ENCODE results near the gene HUS1B.

The HUS1B gene

GRCh38 chr6:610882-611281, 46.0 kb downstream of the HUS1B start:
- no peak overlapping the region for H3K4me2 ChIP-seq (ENCODE audit: low read length)
- no peak overlapping the region for H3K4me3 ChIP-seq (ENCODE audit: low read length)
- no peak for TF ChIP-seq EZH2phosphoT487 (IDR thresholded peaks at IDR 0.05; ENCODE audit: borderline replicate concordance, low read length)
- TF ChIP-seq CTCF (IDR thresholded peaks at IDR 0.05; ENCODE audit: low read depth, low read length, poor library complexity, severe bottlenecking): no peak
- no peaks in the 10 kb centered on the region for H3K79me2 ChIP-seq (ENCODE audit: control insufficient read depth, low read length)
- H3K27me3 ChIP-seq (ENCODE audit: control insufficient read depth, low read length): no peaks in the 10 kb centered on the region
- H3K4me1 ChIP-seq (ENCODE audit: control insufficient read depth, low read length): no peaks in the 10 kb centered on the region
- H3K27ac ChIP-seq (ENCODE audit: low read depth, low read length): no peak overlapping the region
- H3K9me2 ChIP-seq (replicated peaks; ENCODE audit: control insufficient read depth, low read length): no peaks in the 10 kb centered on the region
- H3K9me3 ChIP-seq (ENCODE audit: control insufficient read depth, insufficient read depth, low read length): no peaks in the 10 kb centered on the region
- H4K20me1 ChIP-seq (ENCODE audit: control insufficient read depth, insufficient read depth, low read depth, low read length): no peaks in the 10 kb centered on the region
- H3K36me3 ChIP-seq (ENCODE audit: control insufficient read depth, low read length): no peaks in the 10 kb centered on the region
- no peaks in the 10 kb centered on the region for H3F3A ChIP-seq (ENCODE audit: control insufficient read depth, insufficient read depth)

- no peaks in the 10 kb centered on the region for H3K27me3 ChIP-seq (ENCODE audit: control insufficient read depth, low read length)
- H4K20me1 ChIP-seq (ENCODE audit: control insufficient read depth, insufficient read depth, low read depth, low read length): no peaks in the 10 kb centered on the region
- TF ChIP-seq EZH2phosphoT487 (IDR thresholded peaks at IDR 0.05; ENCODE audit: borderline replicate concordance, low read length): no peak
- no peak for TF ChIP-seq CTCF (IDR thresholded peaks at IDR 0.05; ENCODE audit: low read depth, low read length, poor library complexity, severe bottlenecking)
- H3K9me3 ChIP-seq (ENCODE audit: control insufficient read depth, insufficient read depth, low read length): no peaks in the 10 kb centered on the region
- no peak overlapping the region for H3K4me3 ChIP-seq (ENCODE audit: low read length)
- H3K4me1 ChIP-seq (ENCODE audit: control insufficient read depth, low read length): no peaks in the 10 kb centered on the region
- H3F3A ChIP-seq (ENCODE audit: control insufficient read depth, insufficient read depth): no peaks in the 10 kb centered on the region
- H3K4me2 ChIP-seq (ENCODE audit: low read length): no peak overlapping the region
- no peaks in the 10 kb centered on the region for H3K36me3 ChIP-seq (ENCODE audit: control insufficient read depth, low read length)
- H3K9me2 ChIP-seq (replicated peaks; ENCODE audit: control insufficient read depth, low read length): no peaks in the 10 kb centered on the region
- H3K27ac ChIP-seq (ENCODE audit: low read depth, low read length): no peak overlapping the region
- no peaks in the 10 kb centered on the region for H3K79me2 ChIP-seq (ENCODE audit: control insufficient read depth, low read length)
Measured at GRCh38 chr6:609905-610304, 47.0 kb downstream of the HUS1B start.

GRCh38 chr6:606829-607379, 50.0 kb downstream of the HUS1B start:
- H3K9me3 ChIP-seq (ENCODE audit: control insufficient read depth, insufficient read depth, low read length): no peaks in the 10 kb centered on the region
- H3K4me1 ChIP-seq (ENCODE audit: control insufficient read depth, low read length): no peaks in the 10 kb centered on the region
- no peaks in the 10 kb centered on the region for H4K20me1 ChIP-seq (ENCODE audit: control insufficient read depth, insufficient read depth, low read depth, low read length)
- no peaks in the 10 kb centered on the region for H3F3A ChIP-seq (ENCODE audit: control insufficient read depth, insufficient read depth)
- TF ChIP-seq EZH2phosphoT487 (IDR thresholded peaks at IDR 0.05; ENCODE audit: borderline replicate concordance, low read length) (no peak), CTCF (IDR thresholded peaks at IDR 0.05; ENCODE audit: low read depth, low read length, poor library complexity, severe bottlenecking) (no peak)
- no peak overlapping the region for H3K27ac ChIP-seq (ENCODE audit: low read depth, low read length)
- no peak overlapping the region for H3K4me3 ChIP-seq (ENCODE audit: low read length)
- H3K9me2 ChIP-seq (replicated peaks; ENCODE audit: control insufficient read depth, low read length): no peaks in the 10 kb centered on the region
- no peaks in the 10 kb centered on the region for H3K36me3 ChIP-seq (ENCODE audit: control insufficient read depth, low read length)
- no peaks in the 10 kb centered on the region for H3K79me2 ChIP-seq (ENCODE audit: control insufficient read depth, low read length)
- H3K27me3 ChIP-seq (ENCODE audit: control insufficient read depth, low read length): no peaks in the 10 kb centered on the region
- no peak overlapping the region for H3K4me2 ChIP-seq (ENCODE audit: low read length)
